H1 (cell line): ENCODE data around the gene DENND1A. TPM values are rescaled to one million over a fixed set of nuclear protein-coding genes. Genes with fewer than 3 reads are reported as not detected.

Source experiments
- CTCF ChIA-PET: fragments of 300-600 bp; sonication (Branson Sonifier 250); formaldehyde crosslinking; loops from one replicate; lab custom pipeline; 2021; ENCODE audit not compliant: partially characterized antibody; lab: Charles Lee
- POLR2A ChIA-PET: fragments of 300-600 bp; sonication (Branson Sonifier 250); formaldehyde crosslinking; loops from one replicate; lab custom pipeline; 2021; ENCODE audit warnings: inconsistent platforms; ENCODE audit not compliant: partially characterized antibody; lab: Charles Lee
- DNase-seq, 2 experiments: peaks; one replicate each; pipeline versions ENCODE4 v3.0.0 to v3.0.0-alpha.2; 2010 to 2022; ENCODE audit warnings: low spot score in 2 of 2, low read depth in 1 of 2, mixed read lengths in 1 of 2
- FAIRE-seq: peaks from 2 replicates; lab custom pipeline; 2011; peaks lifted over from hg19 to GRCh38; lab: Jason Lieb, UNC
- H2AFZ ChIP-seq: 2 replicates; pipeline ENCODE4 v1.8.1; 2012; ENCODE audit warnings: low read length, inconsistent platforms
- H2AK5ac ChIP-seq: 2 replicates; pipeline ENCODE4 v1.6.1; 2013; ENCODE audit warnings: low read depth, low read length
- H2BK120ac ChIP-seq: replicated peaks from 2 replicates; pipeline ENCODE3; 2013; ENCODE audit warnings: low read depth, low read length, inconsistent platforms
- H2BK12ac ChIP-seq: 2 replicates; pipeline ENCODE4 v1.6.1; 2013; ENCODE audit warnings: low read depth, low read length
- H2BK15ac ChIP-seq: 2 replicates; pipeline ENCODE4 v1.6.1; 2013; ENCODE audit warnings: low read length
- H2BK20ac ChIP-seq: 2 replicates; pipeline ENCODE4 v1.6.1; 2013; ENCODE audit warnings: low read length
- H2BK5ac ChIP-seq: 2 replicates; pipeline ENCODE4 v1.6.1; 2013; ENCODE audit warnings: low read depth, low read length
- H3K14ac ChIP-seq: 2 replicates; pipeline ENCODE4 v1.6.1; 2013; ENCODE audit warnings: inconsistent platforms; ENCODE audit not compliant: insufficient read length
- H3K18ac ChIP-seq: 2 replicates; pipeline ENCODE4 v1.6.1; 2013; ENCODE audit warnings: low read length; ENCODE audit errors: extremely low read depth
- H3K23ac ChIP-seq: 2 replicates; pipeline ENCODE4 v1.6.1; 2013; ENCODE audit warnings: inconsistent platforms; ENCODE audit not compliant: insufficient read length
- H3K23me2 ChIP-seq: 2 replicates; pipeline ENCODE4 v1.6.1; 2013; ENCODE audit warnings: low read depth, low read length
- H3K27ac ChIP-seq: 2 replicates; pipeline ENCODE4 v1.6.1; 2011; ENCODE audit warnings: low read depth, low read length, inconsistent platforms
- H3K27me3 ChIP-seq, 4 experiments: replicated peaks in 1 of 4; 1 replicate in 1 of 4; 2 replicates in 3 of 4; pipeline versions ENCODE4 v1.6.1 to v1.8.1; 2011 to 2013; ENCODE audit warnings: low read length in 3 of 4, mild to moderate bottlenecking in 3 of 4, inconsistent platforms in 2 of 4, mixed read lengths in 2 of 4, moderate library complexity in 1 of 4; ENCODE audit not compliant: control insufficient read depth in 3 of 4, insufficient read depth in 3 of 4; ENCODE audit errors: extremely low read depth in 1 of 4
- H3K36me3 ChIP-seq, 4 experiments: 2 replicates each; pipeline versions ENCODE4 v1.6.1 to v1.8.1; 2011 to 2013; ENCODE audit warnings: mild to moderate bottlenecking in 4 of 4, low read length in 3 of 4, moderate library complexity in 2 of 4, control low read depth in 1 of 4, inconsistent platforms in 1 of 4; ENCODE audit not compliant: insufficient read depth in 4 of 4, control insufficient read depth in 2 of 4
- H3K4ac ChIP-seq: replicated peaks from 2 replicates; pipeline ENCODE3; 2013; ENCODE audit warnings: low read length, low read depth, mixed read lengths, inconsistent platforms; ENCODE audit not compliant: insufficient read length
- H3K4me1 ChIP-seq, 4 experiments: replicated peaks in 1 of 4; 1 replicate in 1 of 4; 2 replicates in 3 of 4; pipeline versions ENCODE4 v1.6.1 to v1.8.1; 2011 to 2013; ENCODE audit warnings: low read length in 3 of 4, inconsistent platforms in 2 of 4, mixed read lengths in 1 of 4; ENCODE audit not compliant: insufficient read depth in 4 of 4, control insufficient read depth in 3 of 4
- H3K4me2 ChIP-seq, 2 experiments: 2 replicates each; pipeline versions ENCODE4 v1.6.1 to v1.8.1; 2011 to 2013; ENCODE audit warnings: low read depth in 2 of 2, low read length in 2 of 2, control low read depth in 1 of 2, inconsistent platforms in 1 of 2, mild to moderate bottlenecking in 1 of 2; ENCODE audit not compliant: insufficient read depth in 1 of 2
- H3K4me3 ChIP-seq, 4 experiments: fragments of 200-600, 300-600 bp in 1 of 4; sonication (generic), shearing (Covaris generic), sonication (Bioruptor Twin) in 1 of 4; 2 replicates each; pipeline versions ENCODE4 v1.5.1 to v1.8.1; 2011 to 2016; ENCODE audit warnings: low read length in 4 of 4, low read depth in 3 of 4, control low read depth in 2 of 4, inconsistent platforms in 2 of 4, mild to moderate bottlenecking in 2 of 4, mixed read lengths in 1 of 4, moderate library complexity in 1 of 4; ENCODE audit not compliant: insufficient read depth in 2 of 4; ENCODE audit errors: extremely low read depth in 1 of 4
- H3K56ac ChIP-seq: replicated peaks from 2 replicates; pipeline ENCODE3; 2013; ENCODE audit warnings: low read depth, mild to moderate bottlenecking, mixed read lengths, low read length, inconsistent platforms; ENCODE audit not compliant: insufficient read length
- H3K79me1 ChIP-seq: 2 replicates; pipeline ENCODE4 v1.6.1; 2013; ENCODE audit warnings: low read depth, low read length, control low read depth
- H3K79me2 ChIP-seq, 2 experiments: 2 replicates each; pipeline versions ENCODE4 v1.6.1 to v1.8.1; 2012 to 2013; ENCODE audit warnings: low read length in 2 of 2, mild to moderate bottlenecking in 2 of 2, inconsistent platforms in 1 of 2; ENCODE audit not compliant: insufficient read depth in 2 of 2, control insufficient read depth in 1 of 2
- H3K9ac ChIP-seq, 4 experiments: replicated peaks in 1 of 4; 1 replicate in 1 of 4; 2 replicates in 3 of 4; pipeline versions ENCODE4 v1.6.1 to v1.8.1; 2011 to 2013; ENCODE audit warnings: low read depth in 3 of 4, low read length in 3 of 4, control low read depth in 2 of 4, mild to moderate bottlenecking in 2 of 4, moderate library complexity in 2 of 4, inconsistent platforms in 1 of 4; ENCODE audit errors: extremely low read depth in 1 of 4
- H3K9me3 ChIP-seq, 2 experiments: 2 replicates each; pipeline versions ENCODE4 v1.6.1 to v1.8.1; 2012 to 2013; ENCODE audit warnings: mild to moderate bottlenecking in 2 of 2, moderate library complexity in 2 of 2, control low read depth in 1 of 2, inconsistent platforms in 1 of 2, low read depth in 1 of 2, low read length in 1 of 2, mixed read lengths in 1 of 2; ENCODE audit not compliant: insufficient read depth in 2 of 2
- H4K20me1 ChIP-seq, 2 experiments: replicated peaks in 1 of 2; 2 replicates each; pipeline versions ENCODE3 to v1.8.1; 2011 to 2013; ENCODE audit warnings: inconsistent platforms in 2 of 2, low read length in 2 of 2, mild to moderate bottlenecking in 1 of 2; ENCODE audit not compliant: insufficient read depth in 2 of 2, control insufficient read depth in 1 of 2
- H4K5ac ChIP-seq: 2 replicates; pipeline ENCODE4 v1.6.1; 2013; ENCODE audit warnings: low read length, low read depth, mixed read lengths, inconsistent platforms; ENCODE audit not compliant: insufficient read length
- H4K8ac ChIP-seq: 2 replicates; pipeline ENCODE4 v1.8.0; 2013; ENCODE audit warnings: mild to moderate bottlenecking, moderate library complexity, low read length, inconsistent platforms; ENCODE audit not compliant: insufficient read depth; ENCODE audit errors: extremely low read depth
- H4K91ac ChIP-seq: replicated peaks from 2 replicates; pipeline ENCODE3; 2013; ENCODE audit warnings: low read length, mixed read lengths, inconsistent platforms; ENCODE audit not compliant: insufficient read length
- CBX5 ChIP-seq: fragments of 300-800, 300-1000 bp; sonication (generic); IDR thresholded peaks from 2 replicates; pipeline ENCODE4 v1.7.1; 2016; ENCODE audit warnings: antibody characterized with exemption, low read length, low read depth
- GABPA ChIP-seq: IDR thresholded peaks from 2 replicates; pipeline ENCODE4 v1.6.1; 2011; ENCODE audit warnings: mild to moderate bottlenecking, low read length, moderate library complexity, borderline replicate concordance; ENCODE audit not compliant: insufficient read depth
- HDAC2 ChIP-seq, 2 experiments: fragments of 300-600 bp in 1 of 2; sonication (generic) in 1 of 2; IDR thresholded peaks; 2 replicates each; pipeline ENCODE4 v1.6.1; 2011 to 2012; ENCODE audit warnings: low read depth in 2 of 2, low read length in 2 of 2, mild to moderate bottlenecking in 2 of 2, moderate library complexity in 2 of 2, borderline replicate concordance in 1 of 2, inconsistent platforms in 1 of 2
- HDAC6 ChIP-seq: IDR thresholded peaks from one replicate; pipeline ENCODE4 v1.7.1; 2012; ENCODE audit warnings: low read depth, mild to moderate bottlenecking, inconsistent platforms, low read length, moderate library complexity
- RFX5 ChIP-seq: IDR thresholded peaks from 2 replicates; pipeline ENCODE4 v1.6.1; 2011; ENCODE audit warnings: low read depth, low read length, improper control_type of control experiment, borderline replicate concordance
- SIX5 ChIP-seq: IDR thresholded peaks from 2 replicates; pipeline ENCODE4 v1.6.1; 2011; ENCODE audit warnings: mild to moderate bottlenecking, low read depth, low read length
- SP1 ChIP-seq: IDR thresholded peaks from 2 replicates; pipeline ENCODE4 v1.6.1; 2011; ENCODE audit warnings: low read depth, low read length
- SUZ12 ChIP-seq: fragments of 200-600 bp; sonication (generic); IDR thresholded peaks from 2 replicates; pipeline ENCODE4 v1.6.1; 2012; ENCODE audit warnings: mild to moderate bottlenecking, inconsistent platforms, low read length, moderate library complexity, mixed read lengths
- YY1 ChIP-seq: IDR thresholded peaks from 2 replicates; pipeline ENCODE4 v1.6.1; 2011; ENCODE audit warnings: low read depth, mild to moderate bottlenecking, low read length
- ZNF274 ChIP-seq: IDR thresholded peaks from 2 replicates; pipeline ENCODE4 v1.7.0; 2012; ENCODE audit warnings: low read length, borderline replicate concordance; ENCODE audit errors: extremely low read depth
- WGBS, 2 experiments: shearing (Covaris generic) in 1 of 2; methylation state at CpG; one replicate each; pipeline versions ENCODE4 v1.1.6 to v1.1.7; 2013 to 2015; ENCODE audit warnings: low lambda C conversion rate in 2 of 2, mixed read lengths in 2 of 2, inconsistent platforms in 1 of 2, low coverage in 1 of 2, missing lambda C conversion rate in 1 of 2; ENCODE audit not compliant: insufficient replicate concordance in 2 of 2, insufficient coverage in 1 of 2, insufficient read length in 1 of 2; ENCODE audit errors: extremely low coverage in 1 of 2, missing lambda C conversion rate in 1 of 2; 5-methylcytosine and 5-hydroxymethylcytosine counted together
- polyA plus RNA-seq, 7 experiments: library from polyadenylated mRNA; depleted of rRNA in 3 of 7; stranded (reverse) in 5 of 7; unstranded in 2 of 7; fragments of >200 nt in 5 of 7; fragments of 200-250 nt in 2 of 7; gene quantifications; 1 replicate in 5 of 7; 2 replicates in 1 of 7; 4 replicates in 1 of 7; pipeline versions ENCODE4 v1.2.1 to v1.2.3, GENCODE V29; 2011 to 2013; ENCODE audit warnings: missing spikeins in 2 of 7, mixed read lengths in 2 of 7
- total RNA-seq: library from RNA; stranded (reverse); fragmentation: NEBNext Ultra II Directional; extraction: Animal tissue kit (Norgen Biotek cat#: 25700); gene quantifications from 2 replicates; pipeline ENCODE4 v1.2.1, GENCODE V29; 2021
- TF ChIP-seq, protein P1 (sequence below): IDR thresholded peaks from 2 replicates; pipeline ENCODE4 v1.6.1; 2012; ENCODE audit warnings: inconsistent platforms

DENND1A gene
- total and polyA plus RNA-seq, 2 of the 8 experiments (the other 6 are each of a cell fraction or from before 2014, with no cell fraction given) = 24.1 to 26.4 TPM

DNA sequence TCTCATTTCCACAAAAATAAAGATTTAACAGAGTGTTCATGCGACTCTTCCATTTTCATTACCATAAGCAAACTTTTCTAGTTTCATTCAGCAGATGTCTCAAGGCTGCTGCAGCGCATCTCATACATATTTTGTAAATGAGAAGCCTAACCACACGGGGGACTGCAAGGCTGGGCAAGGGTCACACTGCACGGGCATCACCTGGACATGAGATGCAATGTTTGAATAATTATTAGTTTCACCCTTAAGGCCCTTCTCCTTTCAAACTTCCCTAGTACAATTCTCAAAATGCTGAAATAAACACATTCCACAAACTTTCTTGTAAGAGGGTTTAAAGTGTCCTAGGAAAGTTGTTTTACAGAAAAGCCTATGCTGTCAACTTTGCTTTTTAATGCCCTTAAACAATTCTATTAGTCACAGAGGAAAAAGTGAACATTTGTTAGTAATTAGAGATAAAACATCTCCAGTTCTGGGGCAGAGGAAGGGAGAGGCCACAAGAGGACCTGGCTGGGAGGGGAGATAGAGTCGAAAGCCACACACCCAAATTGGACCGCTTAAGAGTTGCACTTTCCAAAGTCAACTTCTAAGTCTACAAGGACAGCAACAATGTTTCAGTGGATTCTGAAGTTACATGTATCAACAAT lies 1.3 kb downstream of the DENND1A start:
- Histone ChIP-seq H4K5ac (no peak overlapping the region), H2AFZ (no peak overlapping the region), H4K91ac (no peak overlapping the region), H2BK20ac (no peak overlapping the region), H3K23ac (no peak overlapping the region), H3K27me3 (no peaks in the 10 kb centered on the region), H4K20me1 (peaks cover 5 to 6% of the 10 kb centered on the region in 2 experiments), H3K9ac (peak overlapping the region in 1 of 4 experiments; percentile 58; a peak in 3 of 7 replicates), H3K4me3 (peak overlapping the region; percentile 69 to 91 (median 74)), H3K4me1 (peaks cover 16 to 29% (median 27%) of the 10 kb centered on the region in 4 experiments), H3K14ac (no peak overlapping the region), H3K23me2 (peaks cover 8% of the 10 kb centered on the region; the same call in 1 of the 2 replicates), H3K79me1 (peaks cover 4% of the 10 kb centered on the region), H3K4me2 (peak overlapping the region; percentile 76 to 96), H3K56ac (no peak overlapping the region), H2BK120ac (no peak overlapping the region), H3K36me3 (no peaks in the 10 kb centered on the region; a peak in 1 of 8 replicates), H3K27ac (no peak overlapping the region), H2BK15ac (no peak overlapping the region), H3K9me3 (0 out of 4 replicates have a peak, but pooled peaks cover 0 to 4% of the 10 kb centered on the region in 2 experiments), H3K4ac (no peak overlapping the region), H2AK5ac (no peak overlapping the region), H4K8ac (no peak overlapping the region), H3K18ac (no peak overlapping the region; the same call in 1 of the 2 replicates), H2BK12ac (no peak overlapping the region), H3K79me2 (peaks cover 2 to 47% of the 10 kb centered on the region in 2 experiments; a peak in 2 of 4 replicates), H2BK5ac (no peak overlapping the region)
- FAIRE-seq = no peak
- DNase-seq = no peak
- ChIA-PET POLR2A (interaction anchor here (1.0 to 1.7 kb wide), 4 partner anchors 11 to 77 kb away, joined by 3 to 6 read pairs (median 4); no protein-coding TSS in a partner anchor), CTCF (interaction anchor here (1.5 kb wide), 1 partner anchor 67 kb away, joined by 4 read pairs; no protein-coding TSS in a partner anchor)
- WGBS, 2 experiments = 55% methylated on average over 6 of the region's 6 CpGs; no CpG with 5 or more reads in 1 of the 2 experiments
- TF ChIP-seq SUZ12 (no peak), RFX5 (no peak), SIX5 (no peak), GABPA (no peak), HDAC6 (no peak), YY1 (no peak), CBX5 (no peak), HDAC2 (IDR thresholded peaks at IDR 0.05; ENCODE audit: borderline replicate concordance in 1 of 2, low read depth in 2 of 2, low read length in 2 of 2) (no peak), SP1 (no peak), ZNF274 (no peak)
- TF ChIP-seq, protein P1, sequence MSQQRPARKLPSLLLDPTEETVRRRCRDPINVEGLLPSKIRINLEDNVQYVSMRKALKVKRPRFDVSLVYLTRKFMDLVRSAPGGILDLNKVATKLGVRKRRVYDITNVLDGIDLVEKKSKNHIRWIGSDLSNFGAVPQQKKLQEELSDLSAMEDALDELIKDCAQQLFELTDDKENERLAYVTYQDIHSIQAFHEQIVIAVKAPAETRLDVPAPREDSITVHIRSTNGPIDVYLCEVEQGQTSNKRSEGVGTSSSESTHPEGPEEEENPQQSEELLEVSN = no peak
